ENCODE measurements around the gene SH3PXD2B. TPM values are rescaled to one million over a fixed set of nuclear protein-coding genes. Genes with fewer than 3 reads are reported as not detected.

SH3PXD2B gene
- total and polyA plus RNA-seq, 2 of the 4 experiments (the other 2 are of a cell fraction) = 8.2 to 14.4 TPM

DNA sequence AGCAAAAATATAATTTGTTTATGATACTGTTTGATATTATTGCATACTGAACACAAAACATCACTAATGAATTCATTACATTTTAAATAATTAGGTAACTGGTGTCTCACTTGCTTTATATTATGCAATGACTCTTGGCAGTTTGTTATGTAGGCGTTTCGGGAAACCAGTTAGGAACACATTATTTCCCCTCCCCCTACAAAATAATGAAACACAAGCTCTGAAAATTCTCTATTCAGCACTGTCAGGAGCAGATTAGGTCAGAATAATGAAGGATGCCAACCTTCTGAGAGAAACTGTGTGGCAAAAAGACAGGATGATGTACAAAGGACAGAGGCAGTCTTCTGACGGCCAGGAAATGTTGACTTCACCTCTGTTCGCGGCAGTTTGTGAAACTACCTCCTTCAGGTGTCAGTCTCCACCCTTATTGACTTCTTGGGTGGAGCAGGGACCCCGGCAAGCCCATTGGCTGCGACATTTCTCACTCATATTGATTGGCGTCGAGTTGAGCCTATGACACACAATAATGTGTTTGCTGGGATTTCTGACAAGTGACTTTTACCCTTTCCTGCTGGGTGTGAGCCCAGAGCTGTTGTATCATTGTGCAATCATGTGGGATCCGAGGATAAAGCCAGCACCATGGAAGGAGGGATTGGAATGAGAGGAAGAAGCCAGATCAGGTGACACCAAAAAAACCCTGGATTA, 33.9 kb downstream of the SH3PXD2B start:
- Histone ChIP-seq H3K36me3 (ENCODE audit: control insufficient read depth, insufficient read depth, low read length) (peaks cover 28% of the 10 kb centered on the region; the same call in 1 of the 2 replicates), H3K23ac (ENCODE audit: low read depth, low read length) (no peak overlapping the region), H3K18ac (ENCODE audit: low read depth, low read length) (peak overlapping the region; percentile 58), H2BK5ac (ENCODE audit: low read depth, low read length, poor library complexity, severe bottlenecking) (peak overlapping the region; percentile 3), H4K5ac (ENCODE audit: low read depth, low read length) (peak overlapping the region; percentile 14; the same call in 1 of the 2 replicates), H2BK120ac (ENCODE audit: low read depth, low read length) (peak overlapping the region; percentile 24; the same call in 1 of the 2 replicates), H3K4ac (ENCODE audit: low read depth, low read length) (peak overlapping the region; percentile 3; the same call in 1 of the 2 replicates), H2AK5ac (ENCODE audit: low read depth, low read length) (peak overlapping the region; percentile 57; the same call in 1 of the 2 replicates), H3K14ac (replicated peaks; ENCODE audit: low read depth, low read length) (0 out of 2 replicates have a peak overlapping the region, but pooled peaks have one; percentile 4), H4K8ac (ENCODE audit: low read depth in 2 of 2, low read length in 2 of 2) (peak overlapping the region in 1 of 2 experiments; percentile 56; a peak in 1 of 4 replicates), H3K9ac (ENCODE audit: low read depth, low read length) (no peak overlapping the region), H4K20me1 (ENCODE audit: insufficient read depth, low read length) (peaks cover 49% of the 10 kb centered on the region), H2AFZ (replicated peaks; ENCODE audit: low read length, poor library complexity) (no peak overlapping the region), H3K4me1 (ENCODE audit: control insufficient read depth, insufficient read depth, low read length) (peaks cover 29% of the 10 kb centered on the region), H3K79me1 (ENCODE audit: low read depth in 1 of 2, low read length in 2 of 2) (peaks cover 16 to 76% of the 10 kb centered on the region in 2 experiments), H2BK15ac (ENCODE audit: low read depth, low read length) (peak overlapping the region; percentile 22; the same call in 1 of the 3 replicates), H2BK20ac (ENCODE audit: low read depth, low read length) (no peak overlapping the region), H3K9me3 (ENCODE audit: control insufficient read depth, insufficient read depth, low read length) (no peaks in the 10 kb centered on the region), H3K56ac (ENCODE audit: extremely low read depth, insufficient read depth, low read length) (no peak overlapping the region), H2AK9ac (replicated peaks; ENCODE audit: low read depth, low read length, poor library complexity) (peak overlapping the region; percentile 49), H3K27ac (ENCODE audit: insufficient read depth, low read length) (peak overlapping the region; percentile 46; the same call in 1 of the 2 replicates), H3K4me2 (ENCODE audit: low read depth, low read length) (no peak overlapping the region), H4K91ac (ENCODE audit: insufficient read depth, low read depth, low read length) (no peak overlapping the region), H3K4me3 (ENCODE audit: insufficient read depth, low read depth, low read length) (no peak overlapping the region), H3K27me3 (ENCODE audit: control insufficient read depth, insufficient read depth, low read length) (no peaks in the 10 kb centered on the region), H3K9me1 (ENCODE audit: insufficient read depth, low read length) (peaks cover 30% of the 10 kb centered on the region)
- in situ Hi-C loops (cut with MboI; ENCODE audit: low sequenced_read_pairs) (no loop called here), intact Hi-C loops (cut with micrococcal nuclease) (no loop called here), dilution Hi-C loops (cut with HindIII; ENCODE audit: low sequenced_read_pairs, unreplicated experiment) (no loop called here)
- ATAC-seq (ENCODE audit: low read depth) (peak; percentile 48), DNase-seq (peak; percentile 94)
- CTCF ChIA-PET = interaction anchor here (2.3 kb wide), 1 partner anchor 32 kb away, joined by 6 read pairs; no protein-coding TSS in a partner anchor
- BruUV-seq (replicated peaks) = no TSS peak
- POLR2A ChIA-PET (ENCODE audit: unreplicated experiment) = no interaction called here
- TF ChIP-seq, protein P1, sequence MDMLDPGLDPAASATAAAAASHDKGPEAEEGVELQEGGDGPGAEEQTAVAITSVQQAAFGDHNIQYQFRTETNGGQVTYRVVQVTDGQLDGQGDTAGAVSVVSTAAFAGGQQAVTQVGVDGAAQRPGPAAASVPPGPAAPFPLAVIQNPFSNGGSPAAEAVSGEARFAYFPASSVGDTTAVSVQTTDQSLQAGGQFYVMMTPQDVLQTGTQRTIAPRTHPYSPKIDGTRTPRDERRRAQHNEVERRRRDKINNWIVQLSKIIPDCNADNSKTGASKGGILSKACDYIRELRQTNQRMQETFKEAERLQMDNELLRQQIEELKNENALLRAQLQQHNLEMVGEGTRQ (IDR thresholded peaks at IDR 0.05; ENCODE audit: low read depth, low read length) = 0 out of 2 replicates have a peak, but pooled peaks have one; percentile 12
- no peak for TF ChIP-seq RAD21 (IDR thresholded peaks at IDR 0.05; ENCODE audit: low read length)
- TF ChIP-seq CEBPB (IDR thresholded peaks at IDR 0.05; ENCODE audit: low read depth, low read length) = peak; percentile 99
- no peak for TF ChIP-seq MAZ (IDR thresholded peaks at IDR 0.05; ENCODE audit: borderline replicate concordance, low read depth, low read length)
- no CpG with 5 or more reads among the region's 10 CpGs for WGBS, 2 experiments (ENCODE audit: extremely low coverage in 2 of 2, insufficient read length in 1 of 2)

Measured in IMR-90 (cell line).